Colonic mucosa (tissue), 4 donors: Measurements from ENCODE around the gene SRGAP1. TPM values are rescaled to one million over a fixed set of nuclear protein-coding genes. Genes with fewer than 3 reads are reported as not detected.

Experiments used
- DNase-seq: peaks from one replicate; pipeline ENCODE4 v3.0.0-alpha.2; 2020
- H3K27ac ChIP-seq: fragments of 200-600 bp; one replicate; pipeline ENCODE4 v1.8.0; 2021
- H3K27me3 ChIP-seq: fragments of 200-600 bp; one replicate; pipeline ENCODE4 v1.8.0; 2021
- H3K36me3 ChIP-seq: fragments of 200-600 bp; one replicate; pipeline ENCODE4 v1.8.0; 2021
- H3K4me1 ChIP-seq: fragments of 200-600 bp; one replicate; pipeline ENCODE4 v1.8.0; 2021; ENCODE audit warnings: mild to moderate bottlenecking
- H3K4me3 ChIP-seq: fragments of 200-600 bp; one replicate; pipeline ENCODE4 v1.8.0; 2021
- H3K9ac ChIP-seq, 2 donors: one replicate each; pipeline ENCODE4 v1.7.0; 2013; ENCODE audit warnings: control low read depth in 2 of 2, low read depth in 2 of 2, low read length in 2 of 2
- H3K9me3 ChIP-seq: fragments of 200-600 bp; one replicate; pipeline ENCODE4 v1.8.0; 2021
- intact Hi-C: fragments of 100-400 bp; cut with DNase I; formaldehyde crosslinking; loops from one replicate; pipeline ENCODE4 v1.14.1; 2022
- total RNA-seq, 2 donors: library from RNA; stranded (reverse); fragmentation: NEBNext Ultra II Directional in 1 of 2; extraction: Animal tissue kit (Norgen Biotek cat#: 25700) in 1 of 2; gene quantifications; one replicate each; pipeline ENCODE4 v1.2.1, GENCODE V29; 2021
- TF ChIP-seq, protein P1 (sequence below): fragments of 200-600 bp; IDR thresholded peaks from one replicate; pipeline ENCODE4 v1.8.0; 2022; ENCODE audit warnings: antibody characterized with exemption, mild to moderate bottlenecking
- donor health status: healthy.
- donor health status: DM: no; HTN: no; CAD: no.
- donor health status: DM: no; HTN: no; CAD: no.

The SRGAP1 gene
- total RNA-seq, 2 donors from 2014 or later = 8.7 to 9.8 TPM

DNA sequence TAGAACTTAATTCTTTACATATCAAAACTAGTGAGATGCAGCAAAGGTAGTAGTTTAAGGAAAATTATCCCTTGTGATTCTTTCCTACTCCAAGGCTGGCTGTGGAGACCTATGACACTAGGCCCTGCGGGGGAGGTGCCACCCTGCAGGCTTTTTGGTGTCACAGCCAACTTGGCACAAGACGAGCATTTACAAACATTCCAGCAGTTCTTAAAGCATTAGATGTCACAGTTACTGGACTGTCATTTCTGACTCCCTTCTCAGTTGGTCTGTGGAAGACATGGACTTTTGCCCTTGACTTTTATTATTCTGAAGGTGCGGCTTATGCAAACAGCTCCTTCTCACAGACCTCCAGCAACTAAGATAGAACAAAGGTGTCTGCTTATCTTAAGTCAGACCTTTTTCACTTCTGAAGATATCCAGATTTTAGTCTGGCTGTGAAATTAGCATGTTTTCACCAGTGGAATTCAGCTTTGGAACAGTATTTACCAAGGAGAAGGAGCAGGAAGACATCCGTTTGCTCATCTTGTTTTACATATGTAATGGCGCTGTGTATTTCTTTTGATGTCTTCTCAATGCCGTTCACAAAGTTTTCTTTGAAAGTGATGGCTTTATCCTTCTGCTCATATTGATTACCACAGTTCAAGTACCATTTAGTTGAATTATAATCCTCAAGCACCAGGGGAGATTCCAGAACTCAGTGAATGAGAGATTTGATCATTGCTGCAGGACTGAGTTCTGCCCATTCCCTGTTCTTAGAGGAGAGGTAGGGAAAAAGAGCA lies 17.9 kb downstream of the SRGAP1 start:
- DNase-seq = peak; percentile 81
- H3K27me3 ChIP-seq = no peaks in the 10 kb centered on the region
- TF ChIP-seq, protein P1, sequence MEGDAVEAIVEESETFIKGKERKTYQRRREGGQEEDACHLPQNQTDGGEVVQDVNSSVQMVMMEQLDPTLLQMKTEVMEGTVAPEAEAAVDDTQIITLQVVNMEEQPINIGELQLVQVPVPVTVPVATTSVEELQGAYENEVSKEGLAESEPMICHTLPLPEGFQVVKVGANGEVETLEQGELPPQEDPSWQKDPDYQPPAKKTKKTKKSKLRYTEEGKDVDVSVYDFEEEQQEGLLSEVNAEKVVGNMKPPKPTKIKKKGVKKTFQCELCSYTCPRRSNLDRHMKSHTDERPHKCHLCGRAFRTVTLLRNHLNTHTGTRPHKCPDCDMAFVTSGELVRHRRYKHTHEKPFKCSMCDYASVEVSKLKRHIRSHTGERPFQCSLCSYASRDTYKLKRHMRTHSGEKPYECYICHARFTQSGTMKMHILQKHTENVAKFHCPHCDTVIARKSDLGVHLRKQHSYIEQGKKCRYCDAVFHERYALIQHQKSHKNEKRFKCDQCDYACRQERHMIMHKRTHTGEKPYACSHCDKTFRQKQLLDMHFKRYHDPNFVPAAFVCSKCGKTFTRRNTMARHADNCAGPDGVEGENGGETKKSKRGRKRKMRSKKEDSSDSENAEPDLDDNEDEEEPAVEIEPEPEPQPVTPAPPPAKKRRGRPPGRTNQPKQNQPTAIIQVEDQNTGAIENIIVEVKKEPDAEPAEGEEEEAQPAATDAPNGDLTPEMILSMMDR = no peak
- no peaks in the 10 kb centered on the region for H3K36me3 ChIP-seq
- H3K27ac ChIP-seq = peak overlapping the region; percentile 70
- intact Hi-C loops = no loop called here
- no peaks in the 10 kb centered on the region for H3K4me1 ChIP-seq
- H3K9ac ChIP-seq = peak overlapping the region in 1 of 2 donors; percentile 76
- H3K9me3 ChIP-seq = no peaks in the 10 kb centered on the region
- H3K4me3 ChIP-seq = no peak overlapping the region

DNA sequence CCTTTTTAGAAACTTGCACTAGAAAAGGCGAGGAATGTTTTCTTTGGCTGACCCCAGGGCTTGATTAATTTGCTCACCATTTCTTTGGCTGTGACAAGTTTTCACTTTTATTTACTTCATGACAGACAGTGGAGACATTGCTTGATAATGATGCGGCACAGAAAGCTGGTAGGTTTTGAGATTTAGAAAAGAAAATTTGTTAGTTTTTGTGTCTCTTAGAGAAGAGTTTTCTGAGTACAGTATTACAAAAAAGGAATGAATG lies 18.4 kb downstream of the SRGAP1 start:
- intact Hi-C loops = no loop called here
- Histone ChIP-seq H3K4me1 (no peaks in the 10 kb centered on the region), H3K4me3 (no peak overlapping the region), H3K36me3 (no peaks in the 10 kb centered on the region), H3K9me3 (no peaks in the 10 kb centered on the region), H3K27me3 (no peaks in the 10 kb centered on the region), H3K27ac (peak overlapping the region; percentile 70), H3K9ac (peak overlapping the region in 1 of 2 donors; percentile 76)
- no peak for DNase-seq
- TF ChIP-seq, protein P1 = no peak

DNA sequence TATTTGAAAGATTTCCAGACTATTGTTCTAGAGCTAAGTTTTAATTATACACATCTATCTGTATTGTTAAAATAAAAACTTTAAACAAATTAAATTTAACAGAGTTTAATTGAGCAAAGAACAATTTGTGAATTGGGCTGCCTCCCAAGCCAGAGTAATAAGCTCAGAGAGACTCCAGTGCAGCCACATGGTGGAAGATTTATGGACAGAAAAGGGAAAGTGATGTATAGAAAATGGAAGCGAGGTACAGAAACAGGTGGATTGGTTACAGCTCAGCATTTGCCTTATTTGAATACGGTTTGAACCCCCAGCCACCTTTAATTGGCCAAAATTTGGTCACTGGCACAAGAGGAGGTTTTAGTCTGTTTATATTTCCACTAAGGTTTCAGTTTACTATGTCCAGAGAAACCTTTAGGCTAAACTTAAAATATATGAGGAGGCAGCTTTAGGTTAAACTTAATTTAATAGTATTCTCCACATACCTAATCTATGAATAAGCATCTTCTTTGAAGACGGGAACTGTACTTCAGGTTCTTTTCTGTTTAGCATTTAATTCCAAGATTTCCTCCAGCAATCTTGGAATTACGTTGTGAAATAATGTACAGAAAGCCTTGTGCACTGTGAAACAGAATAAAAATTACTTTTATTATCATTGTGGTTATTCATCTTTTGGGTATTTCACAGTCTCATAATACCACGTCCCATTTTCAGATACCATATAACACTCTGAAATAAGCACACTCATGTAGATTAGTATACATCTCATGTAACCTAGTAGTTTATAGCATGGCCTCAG lies 19.4 kb downstream of the SRGAP1 start:
- intact Hi-C loops = no loop called here
- H3K9ac ChIP-seq = no peak overlapping the region
- no peaks in the 10 kb centered on the region for H3K4me1 ChIP-seq
- no peak overlapping the region for H3K4me3 ChIP-seq
- H3K36me3 ChIP-seq = no peaks in the 10 kb centered on the region
- no peaks in the 10 kb centered on the region for H3K9me3 ChIP-seq
- no peak overlapping the region for H3K27ac ChIP-seq
- no peaks in the 10 kb centered on the region for H3K27me3 ChIP-seq
- TF ChIP-seq, protein P1 = no peak
- no peak for DNase-seq

DNA sequence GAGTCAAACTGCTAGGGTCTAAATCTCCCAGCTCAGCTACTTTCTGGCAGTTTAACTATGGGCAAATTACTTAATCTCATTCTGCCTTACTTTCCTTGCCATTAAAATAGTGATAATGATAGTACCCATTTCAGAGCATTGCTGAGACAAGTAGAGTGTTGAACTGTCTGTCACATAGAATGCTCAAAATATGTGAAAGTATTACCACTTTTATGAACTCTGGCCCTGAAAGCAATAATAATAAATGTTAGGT lies 19.9 kb downstream of the SRGAP1 start:
- Histone ChIP-seq H3K36me3 (no peaks in the 10 kb centered on the region), H3K27me3 (no peaks in the 10 kb centered on the region), H3K9ac (no peak overlapping the region), H3K4me3 (no peak overlapping the region), H3K4me1 (no peaks in the 10 kb centered on the region), H3K27ac (no peak overlapping the region), H3K9me3 (no peaks in the 10 kb centered on the region)
- no peak for DNase-seq
- TF ChIP-seq, protein P1 = no peak
- intact Hi-C loops = no loop called here

DNA sequence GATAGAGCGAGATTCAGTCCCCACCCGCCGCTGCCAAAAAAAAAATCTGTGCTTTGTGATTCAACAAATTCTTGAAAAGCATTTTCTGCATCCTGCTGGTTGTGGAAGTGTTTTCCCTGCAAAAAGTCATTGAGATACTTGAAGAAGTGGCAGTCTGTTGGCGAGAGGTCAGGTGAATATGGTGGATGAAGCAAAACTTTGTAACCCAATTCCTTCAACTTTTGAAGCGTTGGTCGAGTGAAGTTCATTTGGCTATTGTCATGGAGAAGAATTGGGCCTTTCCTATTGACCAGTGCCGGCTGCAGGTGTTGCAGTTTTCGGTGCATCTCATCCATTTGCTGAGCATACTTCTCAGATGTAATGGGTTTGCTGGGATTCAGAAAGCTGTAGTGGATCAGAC lies 20.9 kb downstream of the SRGAP1 start:
- TF ChIP-seq, protein P1 = no peak
- intact Hi-C loops = no loop called here
- DNase-seq = no peak
- no peaks in the 10 kb centered on the region for H3K9me3 ChIP-seq
- no peak overlapping the region for H3K4me3 ChIP-seq
- H3K9ac ChIP-seq = no peak overlapping the region
- H3K27me3 ChIP-seq = no peaks in the 10 kb centered on the region
- no peaks in the 10 kb centered on the region for H3K4me1 ChIP-seq
- no peaks in the 10 kb centered on the region for H3K36me3 ChIP-seq
- no peak overlapping the region for H3K27ac ChIP-seq
